Endothelial cell of umbilical vein (primary cell): ENCODE data around the gene DAZAP1.

Experiments used
- CTCF ChIP-seq, 2 donors: IDR thresholded peaks; 1 replicate in 1 of 2; 2 replicates in 1 of 2; pipeline ENCODE4 v1.5.1; 2011; ENCODE audit warnings: low read length in 2 of 2, mild to moderate bottlenecking in 2 of 2, moderate library complexity in 2 of 2, control low read depth in 1 of 2, inconsistent platforms in 1 of 2, low read depth in 1 of 2; ENCODE audit not compliant: insufficient read depth in 1 of 2; ENCODE audit errors: extremely low read depth in 1 of 2
- JUN ChIP-seq: IDR thresholded peaks from 2 replicates; pipeline ENCODE4 v1.6.1; 2011; ENCODE audit warnings: borderline replicate concordance, low read depth; ENCODE audit not compliant: insufficient read length, insufficient read depth
- MAX ChIP-seq: IDR thresholded peaks from 2 replicates; pipeline ENCODE4 v1.6.1; 2011; ENCODE audit not compliant: insufficient read depth, insufficient read length
- MYC ChIP-seq: IDR thresholded peaks from one replicate; pipeline ENCODE4 v1.6.1; 2011; ENCODE audit warnings: mild to moderate bottlenecking, low read depth, low read length
- POLR2A ChIP-seq: IDR thresholded peaks from 2 replicates; pipeline ENCODE4 v1.6.1; 2012; ENCODE audit warnings: low read depth, mild to moderate bottlenecking, control low read depth, low read length
- POLR2AphosphoS5 ChIP-seq: IDR thresholded peaks from 2 replicates; pipeline ENCODE4 v1.6.1; 2012; ENCODE audit warnings: low read depth, mild to moderate bottlenecking, control low read depth, low read length, moderate library complexity; ENCODE audit not compliant: insufficient read depth

GRCh38 chr19:1400281-1401137 lies 6.9 kb upstream of the DAZAP1 start:
- TF ChIP-seq CTCF (IDR thresholded peaks at IDR 0.05; ENCODE audit: extremely low read depth in 1 of 2, insufficient read depth in 1 of 2, low read depth in 1 of 2, low read length in 2 of 2) (no peak), MYC (no peak), POLR2AphosphoS5 (no peak), POLR2A (no peak), MAX (no peak), JUN (no peak)
